GM23338 (cell line): ENCODE measurements around the gene ZFP69.

Experiments
- ZNF114 ChIP-seq: fragments of 250-450 bp; sonication (Bioruptor Pico); IDR thresholded peaks from 2 replicates; pipeline ENCODE4 v1.5.0; 2020; ENCODE audit warnings: mild to moderate bottlenecking, moderate library complexity
- TF ChIP-seq, protein P1 (sequence below), 2 experiments: fragments of 200-600 bp in 1 of 2; sonication (generic) in 1 of 2; conservative IDR thresholded peaks; 2 replicates each; pipeline versions ENCODE4 v1.5.1 to v1.6.1; 2016 to 2017; ENCODE audit warnings: antibody characterized with exemption in 2 of 2, low read depth in 2 of 2, mild to moderate bottlenecking in 2 of 2, moderate library complexity in 1 of 2

DNA sequence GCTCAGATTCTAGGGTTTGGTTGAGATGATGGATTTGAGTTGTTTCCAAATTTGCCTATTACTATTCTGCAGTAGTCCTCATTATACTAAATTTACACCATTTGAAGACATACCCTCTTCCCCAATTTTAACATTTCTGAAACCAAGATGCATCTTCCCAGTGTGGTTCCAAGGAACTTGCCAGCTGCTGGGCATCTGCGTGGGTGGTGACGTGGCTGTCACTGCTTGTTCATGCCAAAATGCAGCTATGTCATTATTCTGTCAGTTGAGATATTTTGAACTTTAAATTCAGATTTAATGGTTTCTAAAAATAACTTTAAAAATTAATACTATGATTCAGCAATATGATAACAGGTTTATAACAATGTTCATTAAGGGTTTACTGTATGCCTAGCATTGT is 1.2 kb downstream of the ZFP69 start:
- TF ChIP-seq, protein P1, sequence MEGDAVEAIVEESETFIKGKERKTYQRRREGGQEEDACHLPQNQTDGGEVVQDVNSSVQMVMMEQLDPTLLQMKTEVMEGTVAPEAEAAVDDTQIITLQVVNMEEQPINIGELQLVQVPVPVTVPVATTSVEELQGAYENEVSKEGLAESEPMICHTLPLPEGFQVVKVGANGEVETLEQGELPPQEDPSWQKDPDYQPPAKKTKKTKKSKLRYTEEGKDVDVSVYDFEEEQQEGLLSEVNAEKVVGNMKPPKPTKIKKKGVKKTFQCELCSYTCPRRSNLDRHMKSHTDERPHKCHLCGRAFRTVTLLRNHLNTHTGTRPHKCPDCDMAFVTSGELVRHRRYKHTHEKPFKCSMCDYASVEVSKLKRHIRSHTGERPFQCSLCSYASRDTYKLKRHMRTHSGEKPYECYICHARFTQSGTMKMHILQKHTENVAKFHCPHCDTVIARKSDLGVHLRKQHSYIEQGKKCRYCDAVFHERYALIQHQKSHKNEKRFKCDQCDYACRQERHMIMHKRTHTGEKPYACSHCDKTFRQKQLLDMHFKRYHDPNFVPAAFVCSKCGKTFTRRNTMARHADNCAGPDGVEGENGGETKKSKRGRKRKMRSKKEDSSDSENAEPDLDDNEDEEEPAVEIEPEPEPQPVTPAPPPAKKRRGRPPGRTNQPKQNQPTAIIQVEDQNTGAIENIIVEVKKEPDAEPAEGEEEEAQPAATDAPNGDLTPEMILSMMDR (conservative IDR thresholded peaks at IDR 0.05; ENCODE audit: low read depth in 2 of 2) = no peak
- TF ChIP-seq ZNF114 (CRISPR knock-in tag) = no peak
